Caco-2 (cell line): ENCODE data around the gene SSH2. TPM values are rescaled to one million over a fixed set of nuclear protein-coding genes. Genes with fewer than 3 reads are reported as not detected.

Source experiments
- BruUV-seq: library from RNA; stranded (reverse); fragments of 400-500 nt; replicated peaks from 2 replicates; lab custom pipeline; 2021; lab: Mats Ljungman, UMichigan
- CTCF ChIA-PET: fragments of 300-600 bp; sonication (Branson Sonifier 250); formaldehyde crosslinking; loops from one replicate; lab custom pipeline; 2022; ENCODE audit warnings: antibody characterized with exemption; lab: Charles Lee
- POLR2A ChIA-PET: fragments of 300-600 bp; sonication (Branson Sonifier 250); formaldehyde crosslinking; loops from one replicate; lab custom pipeline; 2022; ENCODE audit warnings: antibody characterized with exemption; lab: Charles Lee
- DNase-seq, 2 experiments: peaks; one replicate each; pipeline versions ENCODE4 v3.0.0 to v3.0.0-alpha.2; 2020 to 2022
- H3K27me3 ChIP-seq: replicated peaks from 2 replicates; pipeline ENCODE4 v1.6.0; 2011; ENCODE audit warnings: low read length; ENCODE audit not compliant: control insufficient read depth, insufficient read depth
- H3K36me3 ChIP-seq: 2 replicates; pipeline ENCODE4 v1.5.1; 2011; ENCODE audit warnings: low read length; ENCODE audit not compliant: control insufficient read depth, insufficient read depth
- H3K4me1 ChIP-seq: fragments of 250-450 bp; sonication (Bioruptor Pico); 2 replicates; pipeline ENCODE4 v1.5.1; 2020; ENCODE audit warnings: mild to moderate bottlenecking
- H3K4me3 ChIP-seq: 2 replicates; pipeline ENCODE4 v1.5.1; 2011; ENCODE audit warnings: low read depth, mild to moderate bottlenecking, control low read depth, low read length
- H3K9me3 ChIP-seq: fragments of 250-450 bp; sonication (Bioruptor Pico); 2 replicates; pipeline ENCODE4 v1.5.1; 2020; ENCODE audit warnings: mild to moderate bottlenecking, moderate library complexity
- H3K27ac Mint-ChIP-seq: one replicate; pipeline ENCODE4 v1.8.0; 2022; ENCODE audit warnings: mixed read lengths; ENCODE audit not compliant: unreplicated experiment
- H3K27me3 Mint-ChIP-seq: one replicate; pipeline ENCODE4 v1.8.0; 2022; ENCODE audit warnings: mixed read lengths; ENCODE audit not compliant: insufficient read depth, unreplicated experiment
- H3K36me3 Mint-ChIP-seq: one replicate; pipeline ENCODE4 v1.8.0; 2022; ENCODE audit warnings: mild to moderate bottlenecking, mixed read lengths; ENCODE audit not compliant: insufficient read depth, unreplicated experiment
- H3K4me1 Mint-ChIP-seq: one replicate; pipeline ENCODE4 v1.8.0; 2022; ENCODE audit warnings: low read depth, mixed read lengths; ENCODE audit not compliant: unreplicated experiment
- H3K4me3 Mint-ChIP-seq: one replicate; pipeline ENCODE4 v1.8.0; 2022; ENCODE audit warnings: mild to moderate bottlenecking, moderate library complexity, mixed read lengths; ENCODE audit not compliant: unreplicated experiment
- H3K9me3 Mint-ChIP-seq: one replicate; pipeline ENCODE4 v1.8.0; 2022; ENCODE audit warnings: mixed read lengths; ENCODE audit not compliant: unreplicated experiment
- intact Hi-C: fragments of 100-400 bp; cut with micrococcal nuclease; formaldehyde crosslinking; loops from one replicate; pipeline ENCODE4 v1.10.0; 2022; ENCODE audit not compliant: unreplicated experiment
- total RNA-seq: library from RNA; stranded (reverse); gene quantifications from 2 replicates; pipeline ENCODE4 v1.2.3, GENCODE V29; 2022
- TF ChIP-seq, protein P1 (sequence below), 2 experiments: fragments of 200-600 bp in 1 of 2; IDR thresholded peaks; 1 replicate in 1 of 2; 2 replicates in 1 of 2; pipeline versions ENCODE4 v1.5.1 to v1.8.0; 2011 to 2022; ENCODE audit warnings: antibody characterized with exemption in 1 of 2, control low read depth in 1 of 2, inconsistent platforms in 1 of 2, low read depth in 1 of 2, low read length in 1 of 2, mild to moderate bottlenecking in 1 of 2, moderate library complexity in 1 of 2; ENCODE audit not compliant: insufficient read depth in 1 of 2, severe bottlenecking in 1 of 2, unreplicated experiment in 1 of 2

Gene SSH2
- total RNA-seq, 1 experiment from 2014 or later = 48.2 TPM

DNA sequence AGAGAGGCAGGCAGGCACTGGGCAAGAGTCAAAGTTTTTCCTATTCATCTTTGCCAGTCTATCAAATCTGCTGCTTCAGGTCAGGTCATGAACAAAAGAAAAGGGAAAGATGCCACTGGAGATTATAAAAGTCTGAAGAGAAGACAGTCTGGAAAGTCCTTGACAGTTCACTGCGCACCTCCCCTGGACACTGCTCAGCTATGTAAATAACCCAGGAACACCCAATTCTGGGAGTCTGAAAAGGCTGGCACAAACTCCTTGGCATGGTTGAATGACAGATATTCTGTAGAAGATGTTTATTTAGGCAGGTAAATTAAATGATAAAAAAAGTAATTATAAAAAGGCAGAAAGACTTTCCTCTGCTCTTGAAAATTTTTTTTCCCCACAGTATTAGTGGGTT lies 302.1 kb downstream of the SSH2 start:
- Histone ChIP-seq H3K36me3 (0 out of 2 replicates have a peak, but pooled peaks cover 2% of the 10 kb centered on the region), H3K4me1 (peaks cover 5% of the 10 kb centered on the region; the same call in 1 of the 2 replicates), H3K9me3 (no peaks in the 10 kb centered on the region), H3K4me3 (no peak overlapping the region), H3K27me3 (no peaks in the 10 kb centered on the region)
- Mint-ChIP-seq H3K27me3 (no peaks in the 10 kb centered on the region), H3K27ac (no peak overlapping the region), H3K4me1 (peaks cover 6% of the 10 kb centered on the region), H3K4me3 (no peak overlapping the region), H3K9me3 (no peaks in the 10 kb centered on the region), H3K36me3 (peaks cover 23% of the 10 kb centered on the region)
- TF ChIP-seq, protein P1, sequence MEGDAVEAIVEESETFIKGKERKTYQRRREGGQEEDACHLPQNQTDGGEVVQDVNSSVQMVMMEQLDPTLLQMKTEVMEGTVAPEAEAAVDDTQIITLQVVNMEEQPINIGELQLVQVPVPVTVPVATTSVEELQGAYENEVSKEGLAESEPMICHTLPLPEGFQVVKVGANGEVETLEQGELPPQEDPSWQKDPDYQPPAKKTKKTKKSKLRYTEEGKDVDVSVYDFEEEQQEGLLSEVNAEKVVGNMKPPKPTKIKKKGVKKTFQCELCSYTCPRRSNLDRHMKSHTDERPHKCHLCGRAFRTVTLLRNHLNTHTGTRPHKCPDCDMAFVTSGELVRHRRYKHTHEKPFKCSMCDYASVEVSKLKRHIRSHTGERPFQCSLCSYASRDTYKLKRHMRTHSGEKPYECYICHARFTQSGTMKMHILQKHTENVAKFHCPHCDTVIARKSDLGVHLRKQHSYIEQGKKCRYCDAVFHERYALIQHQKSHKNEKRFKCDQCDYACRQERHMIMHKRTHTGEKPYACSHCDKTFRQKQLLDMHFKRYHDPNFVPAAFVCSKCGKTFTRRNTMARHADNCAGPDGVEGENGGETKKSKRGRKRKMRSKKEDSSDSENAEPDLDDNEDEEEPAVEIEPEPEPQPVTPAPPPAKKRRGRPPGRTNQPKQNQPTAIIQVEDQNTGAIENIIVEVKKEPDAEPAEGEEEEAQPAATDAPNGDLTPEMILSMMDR (IDR thresholded peaks at IDR 0.05; ENCODE audit: insufficient read depth in 1 of 2, low read depth in 1 of 2, low read length in 1 of 2, severe bottlenecking in 1 of 2, unreplicated experiment in 1 of 2) = no peak
- ChIA-PET CTCF (no interaction called here), POLR2A (no interaction called here)
- DNase-seq = no peak
- BruUV-seq = no TSS peak
- intact Hi-C loops = no loop called here

DNA sequence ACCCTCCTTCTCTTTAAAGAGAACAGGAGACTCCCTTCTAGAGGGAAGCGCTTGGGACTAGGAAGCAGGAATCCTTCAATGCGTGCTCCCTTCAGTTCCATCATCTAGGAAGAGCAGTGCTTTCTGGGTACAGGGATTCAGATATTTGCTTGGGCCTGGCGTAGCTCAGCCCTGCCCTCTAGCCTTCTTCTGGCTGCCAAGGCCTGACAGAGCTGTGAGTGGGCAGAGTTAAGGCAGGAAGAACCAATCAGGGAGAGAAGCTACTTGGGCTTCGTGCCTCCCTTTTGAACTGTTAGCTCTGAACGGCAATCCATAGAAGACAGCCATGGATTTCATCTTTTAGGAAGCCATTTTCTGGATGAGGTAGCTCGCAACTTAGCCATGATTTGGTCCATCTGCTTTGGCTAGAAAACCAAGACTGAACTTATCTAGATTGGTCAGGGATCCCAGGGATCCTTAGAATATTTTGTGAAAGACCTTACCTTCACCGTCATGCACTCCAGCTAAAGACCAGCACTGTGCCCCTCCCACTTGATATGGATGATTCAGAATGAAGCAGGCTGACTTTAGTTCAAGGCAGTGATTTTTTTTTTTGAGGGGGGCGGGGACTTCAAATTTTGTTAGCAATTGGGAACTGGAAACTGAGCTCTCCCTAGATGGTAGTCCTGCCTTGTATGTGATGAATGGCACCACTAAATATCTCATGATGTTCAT lies 304.8 kb downstream of the SSH2 start:
- H3K4me3 Mint-ChIP-seq = no peak overlapping the region
- Histone ChIP-seq H3K36me3 (0 out of 2 replicates have a peak, but pooled peaks cover 2% of the 10 kb centered on the region), H3K9me3 (no peaks in the 10 kb centered on the region), H3K4me1 (peaks cover 5% of the 10 kb centered on the region; the same call in 1 of the 2 replicates), H3K27me3 (no peaks in the 10 kb centered on the region), H3K4me3 (no peak overlapping the region)
- TF ChIP-seq, protein P1 (IDR thresholded peaks at IDR 0.05; ENCODE audit: insufficient read depth in 1 of 2, low read depth in 1 of 2, low read length in 1 of 2, severe bottlenecking in 1 of 2, unreplicated experiment in 1 of 2) = no peak
- ChIA-PET POLR2A (no interaction called here), CTCF (interaction anchor here (0.6 to 2.2 kb wide), 4 partner anchors 9 to 501 kb away, joined by 3 to 15 read pairs (median 4); no protein-coding TSS in a partner anchor)
- H3K4me1 Mint-ChIP-seq = peaks cover 7% of the 10 kb centered on the region
- no TSS peak for BruUV-seq
- intact Hi-C loops = no loop called here
- H3K27me3 Mint-ChIP-seq = no peaks in the 10 kb centered on the region
- H3K36me3 Mint-ChIP-seq = peaks cover 13% of the 10 kb centered on the region
- H3K27ac Mint-ChIP-seq = no peak overlapping the region
- no peak for DNase-seq
- no peaks in the 10 kb centered on the region for H3K9me3 Mint-ChIP-seq

DNA sequence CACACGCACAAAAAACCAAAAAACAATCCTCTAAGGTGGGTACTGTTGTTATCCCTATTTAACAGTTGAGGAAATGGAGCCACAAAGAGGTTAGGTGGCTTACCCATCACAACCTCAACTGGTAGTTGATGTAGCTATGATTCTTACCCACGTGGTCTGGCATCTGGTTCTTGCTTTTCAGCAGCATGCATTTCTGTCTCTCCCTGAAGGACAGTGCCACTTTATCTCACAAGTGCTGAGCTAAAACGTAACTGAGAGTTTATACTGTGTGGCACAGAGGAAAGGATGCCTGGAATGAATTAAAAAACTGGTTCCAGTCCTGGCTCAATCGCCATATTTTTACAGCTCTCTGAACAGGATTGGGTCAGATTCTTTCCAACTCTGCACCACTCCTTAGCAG lies 305.4 kb downstream of the SSH2 start:
- intact Hi-C loops = no loop called here
- no peak for DNase-seq
- Histone ChIP-seq H3K9me3 (no peaks in the 10 kb centered on the region), H3K27me3 (no peaks in the 10 kb centered on the region), H3K4me3 (no peak overlapping the region), H3K4me1 (peaks cover 5% of the 10 kb centered on the region; the same call in 1 of the 2 replicates), H3K36me3 (0 out of 2 replicates have a peak, but pooled peaks cover 2% of the 10 kb centered on the region)
- Mint-ChIP-seq H3K9me3 (no peaks in the 10 kb centered on the region), H3K4me3 (no peak overlapping the region), H3K36me3 (peaks cover 13% of the 10 kb centered on the region), H3K27ac (no peak overlapping the region), H3K27me3 (no peaks in the 10 kb centered on the region), H3K4me1 (peaks cover 7% of the 10 kb centered on the region)
- no TSS peak for BruUV-seq
- POLR2A ChIA-PET = no interaction called here
- TF ChIP-seq, protein P1 (IDR thresholded peaks at IDR 0.05; ENCODE audit: insufficient read depth in 1 of 2, low read depth in 1 of 2, low read length in 1 of 2, severe bottlenecking in 1 of 2, unreplicated experiment in 1 of 2) = no peak
- CTCF ChIA-PET = interaction anchor here (0.7 to 2.2 kb wide), 3 partner anchors 8 to 154 kb away, joined by 3 to 15 read pairs (median 4); no protein-coding TSS in a partner anchor
